Measurements from ENCODE around the gene RPTOR. TPM values are rescaled to one million over a fixed set of nuclear protein-coding genes. Genes with fewer than 3 reads are reported as not detected.

RPTOR gene
- total RNA-seq, 1 donor from 2014 or later, result 32.0 TPM

GRCh38 chr17:80924807-80925610 lies 380.4 kb downstream of the RPTOR start:
- H3K9me3 ChIP-seq (ENCODE audit: insufficient read depth, low read depth, low read length), result no peaks in the 10 kb centered on the region
- Mint-ChIP-seq H3K27me3 (ENCODE audit: low read depth, unreplicated experiment) (no peaks in the 10 kb centered on the region), H3K27ac (ENCODE audit: unreplicated experiment) (peak overlapping the region; percentile 47), H3K4me3 (ENCODE audit: unreplicated experiment) (no peak overlapping the region), H3K36me3 (ENCODE audit: low read depth, unreplicated experiment) (peaks cover 17% of the 10 kb centered on the region), H3K9me3 (ENCODE audit: unreplicated experiment) (no peaks in the 10 kb centered on the region), H3K4me1 (ENCODE audit: low read depth, unreplicated experiment) (peaks cover 11% of the 10 kb centered on the region)
- no peaks in the 10 kb centered on the region for H3K36me3 ChIP-seq (ENCODE audit: insufficient read depth, low read length)
- no peak overlapping the region for H3K4me2 ChIP-seq (ENCODE audit: low read length)
- no peaks in the 10 kb centered on the region for H3K27me3 ChIP-seq (ENCODE audit: insufficient read depth, low read length)
- no peak overlapping the region for H3K27ac ChIP-seq (ENCODE audit: low read depth, low read length)
- DNase-seq (ENCODE audit: low read depth) (no peak), FAIRE-seq (no peak)
- H3K4me3 ChIP-seq (ENCODE audit: insufficient read depth, low read depth, low read length), result no peak overlapping the region
- H3K9ac ChIP-seq (ENCODE audit: low read length), result no peak overlapping the region
- TF ChIP-seq, protein P1, sequence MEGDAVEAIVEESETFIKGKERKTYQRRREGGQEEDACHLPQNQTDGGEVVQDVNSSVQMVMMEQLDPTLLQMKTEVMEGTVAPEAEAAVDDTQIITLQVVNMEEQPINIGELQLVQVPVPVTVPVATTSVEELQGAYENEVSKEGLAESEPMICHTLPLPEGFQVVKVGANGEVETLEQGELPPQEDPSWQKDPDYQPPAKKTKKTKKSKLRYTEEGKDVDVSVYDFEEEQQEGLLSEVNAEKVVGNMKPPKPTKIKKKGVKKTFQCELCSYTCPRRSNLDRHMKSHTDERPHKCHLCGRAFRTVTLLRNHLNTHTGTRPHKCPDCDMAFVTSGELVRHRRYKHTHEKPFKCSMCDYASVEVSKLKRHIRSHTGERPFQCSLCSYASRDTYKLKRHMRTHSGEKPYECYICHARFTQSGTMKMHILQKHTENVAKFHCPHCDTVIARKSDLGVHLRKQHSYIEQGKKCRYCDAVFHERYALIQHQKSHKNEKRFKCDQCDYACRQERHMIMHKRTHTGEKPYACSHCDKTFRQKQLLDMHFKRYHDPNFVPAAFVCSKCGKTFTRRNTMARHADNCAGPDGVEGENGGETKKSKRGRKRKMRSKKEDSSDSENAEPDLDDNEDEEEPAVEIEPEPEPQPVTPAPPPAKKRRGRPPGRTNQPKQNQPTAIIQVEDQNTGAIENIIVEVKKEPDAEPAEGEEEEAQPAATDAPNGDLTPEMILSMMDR (IDR thresholded peaks at IDR 0.05; ENCODE audit: insufficient read depth, low read depth, low read length), result no peak
- no peak for TF ChIP-seq EZH2 (IDR thresholded peaks at IDR 0.05; ENCODE audit: insufficient read depth, low read length)
- H4K20me1 ChIP-seq (ENCODE audit: insufficient read depth, low read length), result no peaks in the 10 kb centered on the region
- peaks cover 20% of the 10 kb centered on the region for H3K4me1 ChIP-seq (ENCODE audit: insufficient read depth, low read length)
- no peaks in the 10 kb centered on the region for H3K79me2 ChIP-seq (ENCODE audit: insufficient read depth, low read length)
- H2AFZ ChIP-seq (ENCODE audit: low read depth, low read length), result no peak overlapping the region

- no peak overlapping the region for H3K4me2 ChIP-seq (ENCODE audit: low read length)
- TF ChIP-seq, protein P1 (IDR thresholded peaks at IDR 0.05; ENCODE audit: insufficient read depth, low read depth, low read length), result no peak
- TF ChIP-seq EZH2 (IDR thresholded peaks at IDR 0.05; ENCODE audit: insufficient read depth, low read length), result no peak
- H3K27me3 ChIP-seq (ENCODE audit: insufficient read depth, low read length), result no peaks in the 10 kb centered on the region
- no peaks in the 10 kb centered on the region for H4K20me1 ChIP-seq (ENCODE audit: insufficient read depth, low read length)
- no peaks in the 10 kb centered on the region for H3K9me3 ChIP-seq (ENCODE audit: insufficient read depth, low read depth, low read length)
- Mint-ChIP-seq H3K4me3 (ENCODE audit: unreplicated experiment) (no peak overlapping the region), H3K27ac (ENCODE audit: unreplicated experiment) (no peak overlapping the region), H3K4me1 (ENCODE audit: low read depth, unreplicated experiment) (peaks cover 11% of the 10 kb centered on the region), H3K9me3 (ENCODE audit: unreplicated experiment) (no peaks in the 10 kb centered on the region), H3K27me3 (ENCODE audit: low read depth, unreplicated experiment) (no peaks in the 10 kb centered on the region), H3K36me3 (ENCODE audit: low read depth, unreplicated experiment) (peaks cover 17% of the 10 kb centered on the region)
- H3K4me3 ChIP-seq (ENCODE audit: insufficient read depth, low read depth, low read length), result no peak overlapping the region
- H3K4me1 ChIP-seq (ENCODE audit: insufficient read depth, low read length), result peaks cover 13% of the 10 kb centered on the region
- H3K9ac ChIP-seq (ENCODE audit: low read length), result no peak overlapping the region
- no peaks in the 10 kb centered on the region for H3K79me2 ChIP-seq (ENCODE audit: insufficient read depth, low read length)
- FAIRE-seq (no peak), DNase-seq (ENCODE audit: low read depth) (no peak)
- H3K27ac ChIP-seq (ENCODE audit: low read depth, low read length), result no peak overlapping the region
- H3K36me3 ChIP-seq (ENCODE audit: insufficient read depth, low read length), result no peaks in the 10 kb centered on the region
- no peak overlapping the region for H2AFZ ChIP-seq (ENCODE audit: low read depth, low read length)
Observed at GRCh38 chr17:80925688-80926335, 381.2 kb downstream of the RPTOR start.
